GM12872 (cell line): Measurements from ENCODE around the gene PRKCE.

Experiments used
- TF ChIP-seq, protein P1 (sequence below): IDR thresholded peaks from 3 replicates; pipeline ENCODE4 v1.5.1; 2011; ENCODE audit warnings: low read depth, mild to moderate bottlenecking, low read length, moderate library complexity; ENCODE audit not compliant: insufficient read depth

The PRKCE gene

DNA sequence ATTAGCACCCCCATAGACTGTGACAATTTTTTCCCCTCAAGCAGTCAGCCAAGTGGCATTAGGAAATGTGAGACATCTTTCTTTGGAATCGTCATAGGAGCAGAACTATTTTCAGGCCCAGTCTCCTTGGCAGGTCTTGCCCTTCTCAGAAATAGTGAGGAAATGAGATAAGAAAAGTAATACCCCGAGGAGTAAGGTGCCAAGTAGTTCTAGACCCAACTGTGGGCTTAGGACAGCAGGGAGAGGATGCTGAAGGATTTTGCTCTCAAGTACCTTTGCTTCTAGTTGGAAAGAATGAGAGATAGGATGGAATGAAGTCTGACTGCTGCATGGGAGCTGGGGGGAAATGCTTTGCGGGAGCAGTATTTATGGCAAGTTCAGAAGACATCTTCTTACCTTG is 31.8 kb downstream of the PRKCE start:
- TF ChIP-seq, protein P1, sequence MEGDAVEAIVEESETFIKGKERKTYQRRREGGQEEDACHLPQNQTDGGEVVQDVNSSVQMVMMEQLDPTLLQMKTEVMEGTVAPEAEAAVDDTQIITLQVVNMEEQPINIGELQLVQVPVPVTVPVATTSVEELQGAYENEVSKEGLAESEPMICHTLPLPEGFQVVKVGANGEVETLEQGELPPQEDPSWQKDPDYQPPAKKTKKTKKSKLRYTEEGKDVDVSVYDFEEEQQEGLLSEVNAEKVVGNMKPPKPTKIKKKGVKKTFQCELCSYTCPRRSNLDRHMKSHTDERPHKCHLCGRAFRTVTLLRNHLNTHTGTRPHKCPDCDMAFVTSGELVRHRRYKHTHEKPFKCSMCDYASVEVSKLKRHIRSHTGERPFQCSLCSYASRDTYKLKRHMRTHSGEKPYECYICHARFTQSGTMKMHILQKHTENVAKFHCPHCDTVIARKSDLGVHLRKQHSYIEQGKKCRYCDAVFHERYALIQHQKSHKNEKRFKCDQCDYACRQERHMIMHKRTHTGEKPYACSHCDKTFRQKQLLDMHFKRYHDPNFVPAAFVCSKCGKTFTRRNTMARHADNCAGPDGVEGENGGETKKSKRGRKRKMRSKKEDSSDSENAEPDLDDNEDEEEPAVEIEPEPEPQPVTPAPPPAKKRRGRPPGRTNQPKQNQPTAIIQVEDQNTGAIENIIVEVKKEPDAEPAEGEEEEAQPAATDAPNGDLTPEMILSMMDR = no peak

DNA sequence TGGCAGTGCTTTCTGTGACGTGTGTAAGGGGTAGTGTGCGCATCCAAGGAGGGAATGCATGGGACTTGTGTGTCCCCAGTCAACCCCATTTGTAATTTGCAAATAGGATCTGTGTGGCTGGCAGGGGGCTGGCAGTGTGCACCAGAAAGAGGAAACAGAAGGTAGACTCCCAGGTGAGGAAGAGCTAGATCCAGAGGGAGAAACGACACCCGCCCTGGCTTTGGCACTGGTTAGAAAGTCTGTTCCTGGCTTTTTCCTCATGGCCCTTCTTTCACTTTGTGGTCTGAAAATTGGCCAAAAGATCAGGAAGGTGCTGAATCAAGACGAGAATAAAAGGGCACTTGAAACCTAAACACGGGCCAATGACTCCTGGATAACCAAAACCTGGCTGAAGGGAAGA is 33.3 kb downstream of the PRKCE start:
- TF ChIP-seq, protein P1 = no peak

DNA sequence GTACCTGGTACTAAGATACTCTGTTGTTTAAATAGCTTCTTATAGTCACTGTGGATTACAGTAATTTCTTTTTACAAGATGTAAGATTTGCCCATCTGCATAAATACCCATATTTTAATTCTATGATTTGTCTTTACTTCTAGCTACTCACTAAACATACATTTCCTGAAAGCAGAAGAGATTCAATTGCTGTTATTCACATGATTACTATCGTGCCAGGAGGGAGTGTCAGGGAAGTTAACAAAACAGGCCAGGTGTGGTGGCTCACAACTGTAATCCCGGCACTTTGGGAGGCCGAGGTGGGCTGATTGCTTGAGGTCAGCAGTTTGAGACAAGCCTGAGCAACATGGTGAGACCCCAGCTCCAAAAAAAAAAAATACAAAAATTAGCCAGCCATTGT is 33.8 kb downstream of the PRKCE start:
- TF ChIP-seq, protein P1 = no peak

DNA sequence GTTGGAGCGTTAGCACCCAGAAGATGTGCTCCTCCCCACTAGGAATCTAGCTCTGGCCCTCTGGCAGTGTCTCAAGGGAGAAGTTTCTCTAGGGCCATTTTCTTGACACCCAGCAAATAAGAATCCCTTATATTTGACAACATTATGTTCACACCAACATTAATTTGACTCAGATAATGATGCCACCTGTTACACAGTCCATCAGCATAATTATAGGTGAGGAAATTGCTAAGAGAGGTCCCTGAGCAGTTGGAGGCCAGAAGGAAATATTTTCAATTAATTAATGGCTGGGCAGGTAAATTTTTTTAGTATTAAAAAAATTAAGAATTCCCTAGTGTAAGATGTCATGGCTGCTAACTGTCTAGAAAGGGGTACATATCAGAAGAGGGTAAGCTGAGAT is 36.5 kb downstream of the PRKCE start:
- TF ChIP-seq, protein P1 = no peak

DNA sequence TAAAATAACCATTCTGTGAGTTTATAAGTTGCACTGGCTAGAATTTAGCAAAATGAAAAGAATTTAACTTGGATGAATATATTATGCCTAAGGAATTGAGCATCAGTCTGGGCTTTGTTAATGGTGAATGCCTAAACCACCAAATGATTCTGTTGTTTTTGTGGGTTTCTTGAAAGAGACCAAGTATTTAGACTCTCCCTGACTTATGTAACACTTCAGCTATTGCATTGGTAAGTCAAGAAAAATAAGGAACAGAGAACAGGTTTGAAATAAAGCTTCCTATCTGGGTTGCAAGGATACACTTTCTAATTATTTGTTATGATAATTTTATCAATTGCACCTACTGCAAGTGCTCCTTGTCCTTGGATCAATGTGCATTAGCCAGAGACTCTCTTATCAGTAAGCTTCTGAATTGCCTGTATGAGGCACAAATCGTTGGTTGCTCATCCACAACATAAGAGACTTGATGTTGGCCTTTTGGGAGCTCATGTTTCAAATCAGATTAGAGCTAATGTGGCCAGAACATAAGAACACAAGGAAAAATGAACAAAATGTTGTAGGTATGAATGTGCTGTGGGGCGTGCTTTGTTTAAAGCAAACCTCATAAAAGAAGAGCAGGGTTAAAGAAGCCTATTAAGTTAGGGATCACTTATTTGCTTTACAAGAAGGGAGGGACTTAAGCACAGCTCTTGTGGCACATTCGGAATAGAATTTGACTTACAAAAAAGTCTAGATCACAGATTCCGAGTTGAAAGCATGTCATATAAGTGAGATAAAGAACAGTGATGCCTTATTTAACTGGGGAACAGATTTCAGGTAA is 37.2 kb downstream of the PRKCE start:
- TF ChIP-seq, protein P1 = no peak

DNA sequence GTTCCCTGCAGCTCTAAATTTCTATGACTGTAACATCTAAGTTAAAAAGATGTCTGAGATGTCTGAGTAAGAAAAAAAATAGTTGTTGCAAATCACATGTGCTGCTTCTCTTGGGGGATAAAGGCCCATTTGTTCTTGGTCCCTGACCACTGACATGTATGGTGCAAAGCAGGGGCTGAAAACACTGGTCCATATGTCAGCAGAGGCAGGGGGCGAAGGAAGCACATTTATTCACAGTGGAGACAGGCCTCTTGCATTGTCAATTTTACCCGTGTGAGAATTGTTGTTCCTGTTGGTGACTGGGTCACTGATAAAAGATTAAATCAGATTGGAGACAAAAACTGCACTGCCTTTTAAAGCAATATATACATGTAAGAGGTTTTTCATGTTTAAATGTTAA is 38.8 kb downstream of the PRKCE start:
- TF ChIP-seq, protein P1 = no peak

DNA sequence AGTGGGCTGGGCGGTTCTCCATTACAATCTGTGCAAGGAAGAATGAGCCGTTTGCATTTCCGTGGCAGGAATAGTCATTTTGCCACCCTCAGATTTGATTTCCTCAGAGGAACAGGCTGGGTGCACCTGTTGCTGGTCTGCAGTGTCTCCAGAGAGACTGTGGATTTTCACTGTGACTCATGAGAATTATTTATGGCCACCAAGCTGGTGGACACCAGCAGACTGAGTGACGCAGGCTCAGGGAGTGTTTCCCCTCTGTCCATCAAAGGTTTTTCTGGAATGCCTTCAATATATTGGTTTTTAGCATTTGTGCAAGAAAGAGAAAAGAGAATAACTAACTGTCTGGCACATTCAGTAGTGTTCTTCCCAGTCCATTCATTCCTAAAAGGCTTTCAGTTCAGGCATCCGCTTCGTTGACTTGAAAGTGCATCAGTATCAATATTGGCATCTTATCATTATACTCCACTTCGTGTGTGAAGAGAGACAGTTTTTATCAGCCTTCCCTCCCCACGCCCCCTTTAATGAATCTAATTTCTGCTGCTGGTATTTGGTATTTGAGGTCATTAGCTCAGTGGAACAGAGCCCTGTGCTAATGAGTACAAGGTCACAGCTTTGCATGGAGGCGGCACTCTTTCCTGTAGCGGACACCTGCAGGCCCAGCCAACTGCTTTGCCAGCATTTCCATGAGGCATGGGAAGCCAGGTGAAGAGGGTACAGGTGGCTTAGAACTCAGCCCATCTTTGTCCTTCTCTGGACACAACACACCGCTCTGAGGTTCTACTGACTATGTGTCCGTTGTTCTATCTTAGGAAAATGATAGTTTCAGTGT is 39.9 kb downstream of the PRKCE start:
- TF ChIP-seq, protein P1 = no peak
